ENCODE data around the gene C10orf90. TPM values are rescaled to one million over a fixed set of nuclear protein-coding genes. Genes with fewer than 3 reads are reported as not detected.

C10orf90 gene
- total RNA-seq, 1 experiment from 2014 or later = 0.67 TPM

GRCh38 chr10:126402721-126403695 is 267.5 kb downstream of the C10orf90 start:
- no TSS peak for BruUV-seq (replicated peaks)
- Histone ChIP-seq H3K36me3 (ENCODE audit: control insufficient read depth, insufficient read depth, low read length) (no peaks in the 10 kb centered on the region), H3K9me3 (ENCODE audit: control insufficient read depth, insufficient read depth, low read depth, low read length) (no peaks in the 10 kb centered on the region), H3K27ac (ENCODE audit: low read length) (no peak overlapping the region), H3K27me3 (ENCODE audit: control insufficient read depth, insufficient read depth, low read length) (no peaks in the 10 kb centered on the region), H3K4me3 (ENCODE audit: low read depth in 2 of 2, low read length in 2 of 2) (no peak overlapping the region), H3K4me1 (ENCODE audit: control insufficient read depth, insufficient read depth, low read length) (no peaks in the 10 kb centered on the region)
- TF ChIP-seq REST (IDR thresholded peaks at IDR 0.05; ENCODE audit: insufficient read depth in 1 of 2, low read depth in 2 of 2, low read length in 1 of 2) = no peak
- TF ChIP-seq SIN3A (IDR thresholded peaks at IDR 0.05; ENCODE audit: borderline replicate concordance, insufficient read depth, low read depth, low read length) = no peak
- no peak for TF ChIP-seq TCF7L2 (IDR thresholded peaks at IDR 0.05; ENCODE audit: low read depth, low read length)
- TF ChIP-seq CTCF (IDR thresholded peaks at IDR 0.05) = no peak
- TF ChIP-seq POLR2AphosphoS5 (IDR thresholded peaks at IDR 0.05; ENCODE audit: low read depth, low read length) = no peak
- ATAC-seq = no peak
- POLR2A ChIA-PET = no interaction called here
- CTCF ChIA-PET = no interaction called here
- in situ Hi-C loops (cut with HindIII; ENCODE audit: low pct_unique_long_range_greater_than_20kb, low sequenced_read_pairs) = no loop called here
- DNase-seq (ENCODE audit: low read depth, low spot score) = no peak
- intact Hi-C loops (cut with micrococcal nuclease; ENCODE audit: unreplicated experiment) = no loop called here

- Histone ChIP-seq H3K27ac (ENCODE audit: low read length) (no peak overlapping the region), H3K36me3 (ENCODE audit: control insufficient read depth, insufficient read depth, low read length) (no peaks in the 10 kb centered on the region; the same call in 1 of the 2 replicates), H3K27me3 (ENCODE audit: control insufficient read depth, insufficient read depth, low read length) (no peaks in the 10 kb centered on the region), H3K4me3 (ENCODE audit: low read depth in 2 of 2, low read length in 2 of 2) (no peak overlapping the region), H3K4me1 (ENCODE audit: control insufficient read depth, insufficient read depth, low read length) (no peaks in the 10 kb centered on the region), H3K9me3 (ENCODE audit: control insufficient read depth, insufficient read depth, low read depth, low read length) (no peaks in the 10 kb centered on the region; the same call in 1 of the 2 replicates)
- in situ Hi-C loops (cut with HindIII; ENCODE audit: low pct_unique_long_range_greater_than_20kb, low sequenced_read_pairs) = no loop called here
- TF ChIP-seq CTCF (IDR thresholded peaks at IDR 0.05) = no peak
- no peak for TF ChIP-seq TCF7L2 (IDR thresholded peaks at IDR 0.05; ENCODE audit: low read depth, low read length)
- TF ChIP-seq REST (IDR thresholded peaks at IDR 0.05; ENCODE audit: insufficient read depth in 1 of 2, low read depth in 2 of 2, low read length in 1 of 2) = no peak
- ChIA-PET POLR2A (no interaction called here), CTCF (no interaction called here)
- no TSS peak for BruUV-seq (replicated peaks)
- DNase-seq (ENCODE audit: low read depth, low spot score) = no peak
- intact Hi-C loops (cut with micrococcal nuclease; ENCODE audit: unreplicated experiment) = no loop called here
- ATAC-seq = no peak
Observed at GRCh38 chr10:126400641-126401040, 269.9 kb downstream of the C10orf90 start.
